Prostate gland (tissue), 2 donors: Measurements from ENCODE around the gene DCP2. TPM values are rescaled to one million over a fixed set of nuclear protein-coding genes. Genes with fewer than 3 reads are reported as not detected.

Experiments
- DNase-seq: peaks from one replicate; pipeline ENCODE4 v3.0.0-alpha.2; 2019; ENCODE audit warnings: low spot score
- H3K27ac ChIP-seq, 2 donors: fragments of 200-600 bp; sonication (generic); 2 replicates each; pipeline ENCODE4 v1.5.1; 2017 to 2019
- H3K27me3 ChIP-seq: fragments of 200-600 bp; sonication (generic); replicated peaks from 2 replicates; pipeline ENCODE4 v1.5.1; 2019; ENCODE audit not compliant: insufficient read depth
- H3K36me3 ChIP-seq, 2 donors: fragments of 200-600 bp; sonication (generic); 1 replicate in 1 of 2; 2 replicates in 1 of 2; pipeline versions ENCODE4 v1.5.1 to v1.8.1; 2017 to 2019
- H3K4me1 ChIP-seq: fragments of 200-600 bp; sonication (generic); replicated peaks from 2 replicates; pipeline ENCODE4 v1.5.1; 2019
- H3K4me3 ChIP-seq, 2 donors: fragments of 200-600 bp; sonication (generic); 2 replicates each; pipeline ENCODE4 v1.5.1; 2017 to 2019
- H3K9me3 ChIP-seq: fragments of 200-600 bp; sonication (generic); 2 replicates; pipeline ENCODE4 v1.5.1; 2017
- POLR2A ChIP-seq: fragments of 450-650 bp; IDR thresholded peaks from one replicate; pipeline ENCODE4 v1.6.1; 2016; ENCODE audit warnings: antibody characterized with exemption, mild to moderate bottlenecking
- POLR2AphosphoS5 ChIP-seq: sonication (generic); formaldehyde crosslinking; IDR thresholded peaks from one replicate; pipeline ENCODE4 v1.6.1; 2017; ENCODE audit warnings: antibody characterized with exemption
- WGBS: methylation state at CpG from one replicate; pipeline ENCODE4 v1.1.5; 2018; 5-methylcytosine and 5-hydroxymethylcytosine counted together
- intact Hi-C: fragments of 100-400 bp; cut with DNase I; formaldehyde crosslinking; loops from one replicate; pipeline ENCODE4 v1.14.2; 2022
- total RNA-seq, 2 donors: library from RNA; depleted of rRNA; stranded (reverse); fragments of >200 nt; gene quantifications; one replicate each; pipeline ENCODE4 v1.1.0, GENCODE V29; 2016
- TF ChIP-seq, protein P1 (sequence below), 4 experiments: fragments of 200-600 bp in 2 of 4; fragments of 450-650 bp in 2 of 4; sonication (generic) in 2 of 4; IDR thresholded peaks; 1 replicate in 3 of 4; 2 replicates in 1 of 4; pipeline ENCODE4 v1.5.1; 2016 to 2019; ENCODE audit warnings: antibody characterized with exemption in 4 of 4, mild to moderate bottlenecking in 2 of 4, moderate library complexity in 2 of 4

Gene DCP2
- total RNA-seq, 2 donors from 2014 or later = 23.4 to 51.6 TPM

DNA sequence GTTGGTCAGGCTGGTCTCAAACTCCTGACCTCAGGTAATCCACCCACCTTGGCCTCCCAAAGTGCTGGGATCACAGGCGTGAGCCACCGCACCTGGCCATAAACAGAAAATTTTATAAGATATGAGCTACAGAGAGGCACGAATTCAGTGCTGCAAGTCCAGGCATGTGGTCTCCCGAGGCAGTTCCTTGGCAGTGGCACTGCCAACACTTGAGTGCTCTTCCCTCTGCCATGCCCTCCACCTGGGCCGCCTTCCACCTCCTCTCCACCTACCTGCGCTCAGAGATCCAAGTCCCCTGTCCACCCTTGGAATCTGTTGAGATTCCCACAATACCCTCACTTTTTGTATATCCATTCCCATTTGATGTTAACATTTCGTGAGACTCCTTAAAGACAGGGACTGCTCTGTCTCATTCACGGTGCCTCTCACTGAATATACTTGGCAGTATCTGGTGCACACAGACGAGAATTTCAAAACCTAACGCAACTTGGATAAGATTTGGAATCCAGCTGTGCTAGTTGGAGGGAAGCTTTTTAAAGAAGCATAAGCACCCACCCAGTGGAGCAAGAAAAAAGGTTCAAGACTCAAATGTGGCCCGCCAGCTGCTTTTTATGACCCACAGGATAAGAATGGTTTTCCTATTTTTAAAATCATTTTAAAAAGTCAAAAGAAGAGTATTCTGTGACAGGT, 68.3 kb downstream of the DCP2 start:
- no peak overlapping the region for H3K4me3 ChIP-seq
- no peak overlapping the region for H3K27ac ChIP-seq
- peak; percentile 19 for DNase-seq
- H3K9me3 ChIP-seq = no peaks in the 10 kb centered on the region
- TF ChIP-seq POLR2A (no peak), POLR2AphosphoS5 (no peak)
- TF ChIP-seq, protein P1, sequence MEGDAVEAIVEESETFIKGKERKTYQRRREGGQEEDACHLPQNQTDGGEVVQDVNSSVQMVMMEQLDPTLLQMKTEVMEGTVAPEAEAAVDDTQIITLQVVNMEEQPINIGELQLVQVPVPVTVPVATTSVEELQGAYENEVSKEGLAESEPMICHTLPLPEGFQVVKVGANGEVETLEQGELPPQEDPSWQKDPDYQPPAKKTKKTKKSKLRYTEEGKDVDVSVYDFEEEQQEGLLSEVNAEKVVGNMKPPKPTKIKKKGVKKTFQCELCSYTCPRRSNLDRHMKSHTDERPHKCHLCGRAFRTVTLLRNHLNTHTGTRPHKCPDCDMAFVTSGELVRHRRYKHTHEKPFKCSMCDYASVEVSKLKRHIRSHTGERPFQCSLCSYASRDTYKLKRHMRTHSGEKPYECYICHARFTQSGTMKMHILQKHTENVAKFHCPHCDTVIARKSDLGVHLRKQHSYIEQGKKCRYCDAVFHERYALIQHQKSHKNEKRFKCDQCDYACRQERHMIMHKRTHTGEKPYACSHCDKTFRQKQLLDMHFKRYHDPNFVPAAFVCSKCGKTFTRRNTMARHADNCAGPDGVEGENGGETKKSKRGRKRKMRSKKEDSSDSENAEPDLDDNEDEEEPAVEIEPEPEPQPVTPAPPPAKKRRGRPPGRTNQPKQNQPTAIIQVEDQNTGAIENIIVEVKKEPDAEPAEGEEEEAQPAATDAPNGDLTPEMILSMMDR (IDR thresholded peaks at IDR 0.05) = no peak
- H3K36me3 ChIP-seq = no peaks in the 10 kb centered on the region
- intact Hi-C loops = loop anchor here (10.0 kb wide), 1 partner anchor 250 kb away; no protein-coding TSS in a partner anchor
- WGBS = 51% methylated on average over 11 of the region's 11 CpGs
- no peaks in the 10 kb centered on the region for H3K4me1 ChIP-seq
- H3K27me3 ChIP-seq = no peaks in the 10 kb centered on the region

DNA sequence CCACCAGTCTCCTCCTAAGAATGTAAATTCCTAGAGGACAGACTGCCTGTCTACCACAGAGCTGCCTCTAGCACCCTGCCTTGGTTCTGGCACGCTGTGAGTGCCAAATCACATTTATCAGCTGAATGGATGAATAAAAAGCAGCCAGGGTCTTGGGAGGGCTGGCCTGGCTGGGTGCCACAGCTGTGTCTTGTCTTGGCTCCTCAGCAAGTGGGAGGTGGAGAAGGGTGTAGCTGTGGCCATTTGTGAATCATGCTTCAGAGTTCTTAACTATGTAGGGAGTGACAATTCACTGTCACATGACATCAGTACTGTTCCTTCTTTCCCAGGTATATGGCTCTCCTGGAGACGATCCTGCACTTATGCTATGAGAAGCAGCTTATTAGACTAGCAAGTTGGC, 70.6 kb downstream of the DCP2 start:
- H3K9me3 ChIP-seq = no peaks in the 10 kb centered on the region
- H3K27ac ChIP-seq = no peak overlapping the region
- peaks cover 4% of the 10 kb centered on the region for H3K4me1 ChIP-seq
- no peak overlapping the region for H3K4me3 ChIP-seq
- WGBS = 43% methylated on average over 2 of the region's 2 CpGs
- DNase-seq = no peak
- intact Hi-C loops = loop anchor here (10.0 kb wide), 1 partner anchor 248 kb away; no protein-coding TSS in a partner anchor
- TF ChIP-seq POLR2AphosphoS5 = no peak
- TF ChIP-seq POLR2A = no peak
- TF ChIP-seq, protein P1 (IDR thresholded peaks at IDR 0.05) = no peak
- H3K36me3 ChIP-seq = no peaks in the 10 kb centered on the region
- no peaks in the 10 kb centered on the region for H3K27me3 ChIP-seq

DNA sequence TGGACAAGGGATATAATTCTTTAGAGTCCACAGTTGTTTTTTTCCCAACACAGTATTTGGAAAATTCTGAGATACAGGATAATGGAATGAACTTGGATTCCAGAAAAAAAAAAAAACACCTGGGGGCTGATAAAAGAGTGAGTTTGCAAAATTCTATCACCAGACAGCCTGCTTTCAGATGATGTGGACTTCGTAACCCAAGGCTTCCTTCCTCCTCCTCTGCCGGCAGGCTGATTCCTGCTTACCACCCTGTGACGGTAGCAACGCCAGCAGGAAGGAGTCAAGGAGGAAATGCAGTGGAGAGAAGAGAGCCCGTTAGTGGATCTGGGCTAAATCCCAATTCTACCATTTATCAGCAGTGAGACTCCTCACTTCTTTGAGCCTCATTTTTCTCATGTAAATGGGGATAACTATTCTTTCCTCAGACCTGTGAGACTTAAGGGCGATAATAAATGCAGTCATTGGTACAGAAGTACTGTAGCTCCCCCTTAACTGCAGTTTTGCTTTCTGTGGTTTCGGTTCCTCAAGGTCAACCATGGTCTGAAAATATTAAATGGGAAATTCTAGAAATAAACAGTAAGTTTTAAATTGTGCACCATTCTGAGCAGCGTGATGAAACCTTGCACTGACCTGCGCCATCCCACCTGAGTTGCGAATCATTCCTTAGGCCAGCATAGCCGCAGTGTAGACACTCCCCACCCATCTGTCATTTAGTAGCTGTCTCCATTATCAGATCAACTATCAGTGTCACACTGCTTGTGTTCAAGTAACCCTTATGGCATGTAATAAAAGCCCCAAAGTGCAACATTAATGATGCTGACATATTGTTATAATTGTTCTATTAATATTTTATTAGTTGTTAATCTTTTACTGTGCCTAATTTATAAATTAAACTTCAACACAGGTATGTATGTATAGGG, 71.4 kb downstream of the DCP2 start:
- 74% methylated on average over 11 of the region's 11 CpGs for WGBS
- TF ChIP-seq POLR2A (no peak), POLR2AphosphoS5 (no peak)
- TF ChIP-seq, protein P1 (IDR thresholded peaks at IDR 0.05) = no peak
- no peak for DNase-seq

DNA sequence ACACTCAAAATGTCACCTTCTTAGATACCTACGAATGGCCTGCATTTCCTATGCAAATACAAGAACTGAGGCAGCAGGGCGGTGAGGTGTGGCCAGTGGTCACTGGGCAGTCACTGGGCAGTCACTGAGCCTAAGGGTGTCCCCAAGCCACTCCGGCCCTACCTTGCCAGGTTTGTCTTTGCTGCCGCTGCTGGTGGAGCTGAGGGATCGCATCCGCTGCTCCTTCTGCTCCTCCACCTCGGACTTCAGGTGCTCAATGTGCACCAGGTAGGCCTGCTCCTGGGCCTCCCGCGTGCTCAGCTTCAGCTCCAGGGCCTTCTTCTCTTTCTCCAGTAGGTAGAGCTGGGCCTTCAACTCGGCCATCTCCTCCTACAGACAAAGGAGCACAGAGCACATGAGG, 72.3 kb downstream of the DCP2 start:
- DNase-seq = no peak
- H3K9me3 ChIP-seq = no peaks in the 10 kb centered on the region
- TF ChIP-seq POLR2AphosphoS5 (no peak), POLR2A (no peak)
- 91% methylated on average over 10 of the region's 10 CpGs for WGBS
- peaks cover 4% of the 10 kb centered on the region for H3K4me1 ChIP-seq
- no peaks in the 10 kb centered on the region for H3K36me3 ChIP-seq
- no peak overlapping the region for H3K4me3 ChIP-seq
- H3K27me3 ChIP-seq = no peaks in the 10 kb centered on the region
- H3K27ac ChIP-seq = no peak overlapping the region
- intact Hi-C loops = loop anchor here (10.0 kb wide), 1 partner anchor 246 kb away; no protein-coding TSS in a partner anchor

More for the DNA sequence above, 71.4 kb downstream of the DCP2 start:
- H3K36me3 ChIP-seq = no peaks in the 10 kb centered on the region
- intact Hi-C loops = loop anchor here (10.0 kb wide), 1 partner anchor 247 kb away; no protein-coding TSS in a partner anchor
- no peaks in the 10 kb centered on the region for H3K9me3 ChIP-seq
- H3K4me3 ChIP-seq = no peak overlapping the region
- H3K4me1 ChIP-seq = peaks cover 4% of the 10 kb centered on the region
- no peak overlapping the region for H3K27ac ChIP-seq
- no peaks in the 10 kb centered on the region for H3K27me3 ChIP-seq

DNA sequence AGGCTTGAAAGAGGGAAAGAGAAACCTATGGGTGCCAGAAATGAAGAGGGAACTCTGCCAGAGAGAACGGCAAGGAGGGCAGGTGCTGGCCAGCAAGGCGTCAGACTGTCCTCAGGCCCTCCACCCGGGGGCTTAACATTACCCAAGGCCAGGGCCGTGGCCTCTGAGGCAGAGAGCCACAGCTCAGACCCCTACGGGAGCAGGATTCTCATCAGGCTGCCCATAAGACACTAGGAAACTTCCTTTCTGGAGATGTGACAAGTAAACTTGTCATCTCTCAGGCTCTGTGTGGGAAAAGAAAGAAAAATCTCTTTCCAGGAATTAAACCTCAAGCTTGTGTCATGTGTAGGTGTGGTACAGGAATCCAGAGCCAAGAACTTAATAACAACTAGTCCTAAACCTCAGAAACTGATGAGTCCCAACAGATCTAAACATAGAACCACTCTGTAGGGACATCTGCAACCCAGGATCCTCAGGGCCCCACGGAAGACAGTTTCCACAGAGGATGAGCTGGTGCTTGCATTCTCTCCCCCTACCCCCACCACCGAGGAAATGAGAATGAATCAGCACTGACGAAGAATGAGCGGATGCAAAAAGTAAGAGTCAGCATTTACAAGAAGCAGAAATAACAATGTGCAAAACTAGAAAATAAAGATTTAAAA, 74.3 kb downstream of the DCP2 start:
- H3K27ac ChIP-seq = peak overlapping the region in 1 of 2 donors; percentile 5
- intact Hi-C loops = no loop called here
- WGBS = 32% methylated on average over 9 of the region's 9 CpGs
- TF ChIP-seq POLR2A (no peak), POLR2AphosphoS5 (no peak)
- TF ChIP-seq, protein P1 (IDR thresholded peaks at IDR 0.05) = no peak
- no peaks in the 10 kb centered on the region for H3K27me3 ChIP-seq
- no peaks in the 10 kb centered on the region for H3K36me3 ChIP-seq
- no peaks in the 10 kb centered on the region for H3K9me3 ChIP-seq
- no peak for DNase-seq
- H3K4me1 ChIP-seq = peaks cover 4% of the 10 kb centered on the region
- no peak overlapping the region for H3K4me3 ChIP-seq
